IPS-20b (cell line): ENCODE measurements around the gene GMPPB.
A peak's percentile ranks its signal among the peaks of the same experiment; 100 is the strongest.

Source experiments
- H3K27ac ChIP-seq: one replicate; pipeline ENCODE4 v1.5.1; 2013; ENCODE audit warnings: low read length
- H3K27me3 ChIP-seq: 2 replicates; pipeline ENCODE4 v1.6.1; 2013; ENCODE audit warnings: mild to moderate bottlenecking, low read length, inconsistent platforms; ENCODE audit not compliant: insufficient read depth
- H3K36me3 ChIP-seq: 2 replicates; pipeline ENCODE4 v1.6.1; 2013; ENCODE audit warnings: low read depth, mild to moderate bottlenecking, inconsistent platforms, low read length, moderate library complexity; ENCODE audit not compliant: insufficient read depth
- H3K4me1 ChIP-seq: 2 replicates; pipeline ENCODE4 v1.6.1; 2013; ENCODE audit warnings: mild to moderate bottlenecking, control low read depth, inconsistent platforms, low read length, moderate library complexity; ENCODE audit not compliant: insufficient read depth
- H3K4me3 ChIP-seq: 2 replicates; pipeline ENCODE4 v1.5.1; 2013; ENCODE audit warnings: mild to moderate bottlenecking, low read length, inconsistent platforms
- H3K9ac ChIP-seq: 2 replicates; pipeline ENCODE4 v1.6.1; 2013; ENCODE audit warnings: low read depth, mild to moderate bottlenecking, inconsistent platforms, low read length, moderate library complexity
- H3K9me3 ChIP-seq: 2 replicates; pipeline ENCODE4 v1.6.1; 2013; ENCODE audit warnings: mild to moderate bottlenecking, low read depth, low read length, inconsistent platforms; ENCODE audit not compliant: insufficient read depth

GMPPB gene

GRCh38 chr3:49727154-49727923 is 3.6 kb upstream of the GMPPB start:
- Histone ChIP-seq H3K36me3 (peaks cover 56% of the 10 kb centered on the region), H3K27me3 (no peaks in the 10 kb centered on the region), H3K9me3 (no peaks in the 10 kb centered on the region), H3K27ac (no peak overlapping the region), H3K9ac (no peak overlapping the region), H3K4me3 (no peak overlapping the region), H3K4me1 (peaks cover 6% of the 10 kb centered on the region; the same call in 1 of the 2 replicates)

DNA sequence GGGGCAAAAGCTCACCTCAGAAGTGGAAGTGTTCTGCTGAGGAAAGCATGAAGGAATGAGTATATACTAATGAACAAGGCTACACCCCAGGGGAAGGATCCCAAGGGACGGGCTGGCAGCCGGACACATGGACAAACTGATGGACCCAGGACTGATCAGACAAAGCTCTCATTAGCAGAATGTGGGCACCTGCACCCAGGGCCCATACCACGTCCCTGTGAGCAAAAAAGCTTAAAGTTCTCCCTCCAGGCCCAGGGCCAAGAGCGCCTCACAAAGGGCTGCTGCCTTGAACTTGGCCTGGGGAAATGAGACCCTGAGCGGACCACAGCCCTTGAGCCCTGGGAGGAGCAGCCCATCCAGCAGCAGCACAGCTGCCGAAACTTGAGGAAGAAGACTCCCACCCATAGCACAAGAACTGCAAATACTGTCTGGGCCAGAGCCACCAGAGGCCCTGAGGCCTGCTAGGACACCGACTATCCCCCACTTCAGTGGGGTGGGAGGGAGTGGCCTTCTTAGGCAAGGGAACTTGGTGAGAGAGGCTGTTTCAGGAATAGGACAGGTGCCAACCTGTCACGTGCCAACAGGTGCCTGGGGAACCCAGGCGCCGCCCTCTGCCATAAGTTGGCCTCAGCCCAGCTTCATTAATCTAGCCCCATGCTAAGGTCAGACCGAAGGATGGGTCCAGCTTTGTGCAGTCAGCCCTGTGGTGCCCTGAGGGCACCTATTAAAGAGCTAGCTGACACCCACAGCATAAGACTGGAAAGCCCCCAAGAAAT is 2.3 kb upstream of the GMPPB start:
- Histone ChIP-seq H3K36me3 (peaks cover 56% of the 10 kb centered on the region), H3K4me1 (peaks cover 6% of the 10 kb centered on the region; the same call in 1 of the 2 replicates), H3K27ac (no peak overlapping the region)

GRCh38 chr3:49724586-49724985 is 835 bp upstream of the GMPPB start:
- Histone ChIP-seq H3K27ac (peak overlapping the region; percentile 79), H3K4me3 (peak overlapping the region; percentile 99), H3K27me3 (no peaks in the 10 kb centered on the region), H3K4me1 (peaks cover 6% of the 10 kb centered on the region; the same call in 1 of the 2 replicates), H3K36me3 (peaks cover 52% of the 10 kb centered on the region), H3K9ac (peak overlapping the region; percentile 94), H3K9me3 (no peaks in the 10 kb centered on the region)

More for the DNA sequence above, 2.3 kb upstream of the GMPPB start:
- H3K27me3 ChIP-seq: no peaks in the 10 kb centered on the region
- H3K9ac ChIP-seq: no peak overlapping the region
- no peaks in the 10 kb centered on the region for H3K9me3 ChIP-seq
- H3K4me3 ChIP-seq: no peak overlapping the region

DNA sequence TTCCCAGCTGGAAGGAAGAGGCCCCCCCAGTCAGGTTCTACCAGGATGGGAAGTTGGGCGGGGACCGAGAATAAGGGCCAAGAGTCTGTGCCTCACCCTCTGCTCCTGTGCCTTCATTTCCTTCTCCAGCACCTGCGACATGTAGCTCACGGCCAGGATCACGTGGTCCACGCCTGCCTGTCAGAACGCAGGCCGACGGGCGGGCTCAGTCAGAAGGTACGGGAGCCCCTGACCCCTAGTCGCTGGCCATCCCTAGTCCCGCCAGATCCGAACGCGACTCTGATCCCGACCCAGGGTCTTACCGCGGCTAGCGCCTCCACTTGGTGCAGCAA is 489 bp downstream of the GMPPB start:
- no peaks in the 10 kb centered on the region for H3K27me3 ChIP-seq
- no peaks in the 10 kb centered on the region for H3K9me3 ChIP-seq
- H3K4me1 ChIP-seq: peaks cover 6% of the 10 kb centered on the region; the same call in 1 of the 2 replicates
- peak overlapping the region; percentile 99 for H3K4me3 ChIP-seq
- H3K9ac ChIP-seq: peak overlapping the region; percentile 95
- peaks cover 52% of the 10 kb centered on the region for H3K36me3 ChIP-seq
- no peak overlapping the region for H3K27ac ChIP-seq

GRCh38 chr3:49722896-49723295 is 855 bp downstream of the GMPPB start:
- Histone ChIP-seq H3K4me1 (peaks cover 6% of the 10 kb centered on the region; the same call in 1 of the 2 replicates), H3K9me3 (no peaks in the 10 kb centered on the region), H3K27ac (no peak overlapping the region), H3K4me3 (peak overlapping the region; percentile 99), H3K9ac (peak overlapping the region; percentile 95; the same call in 1 of the 2 replicates), H3K36me3 (peaks cover 48% of the 10 kb centered on the region), H3K27me3 (no peaks in the 10 kb centered on the region)

DNA sequence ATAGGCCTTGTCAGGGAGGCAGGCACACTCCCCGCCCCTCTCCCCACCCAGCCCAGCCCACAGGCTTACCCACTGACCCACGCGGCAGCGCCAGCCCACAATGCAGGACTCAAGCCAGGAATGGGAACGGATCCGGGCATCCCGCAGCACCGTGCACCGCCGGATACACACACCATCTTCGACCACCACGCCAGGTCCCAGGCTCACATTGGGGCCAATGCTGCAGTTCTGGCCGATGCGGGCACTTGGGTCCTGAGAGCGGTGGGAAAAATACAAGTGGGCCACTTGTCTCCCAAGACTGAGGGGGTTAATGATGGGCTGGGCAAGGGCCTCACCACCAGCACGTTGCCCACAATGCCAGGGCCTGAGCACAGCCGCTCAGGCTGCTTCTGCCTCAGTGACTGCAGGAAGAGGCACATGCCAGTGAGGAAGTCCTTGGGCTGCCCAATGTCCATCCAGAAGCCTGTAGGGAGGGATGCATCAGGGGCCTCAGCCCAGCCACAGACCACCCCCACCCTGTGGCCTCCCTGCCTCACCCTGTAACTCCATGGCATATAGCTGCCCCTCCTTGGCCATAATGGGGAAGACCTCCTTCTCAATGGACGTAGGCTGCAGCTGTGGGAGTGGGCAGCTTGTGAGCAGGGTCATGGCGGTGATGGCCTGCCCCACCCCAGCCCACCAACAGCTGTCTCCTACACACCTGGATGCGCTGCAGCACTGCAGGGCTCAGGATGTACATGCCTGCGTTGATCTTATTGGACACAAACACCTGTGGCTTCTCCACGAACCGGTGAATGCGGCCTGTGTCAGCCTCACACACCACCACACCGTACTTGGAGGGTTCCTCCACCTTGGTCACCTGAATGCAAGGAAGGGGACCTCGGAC is 1.6 kb downstream of the GMPPB start:
- H3K36me3 ChIP-seq: peaks cover 40% of the 10 kb centered on the region
- H3K4me3 ChIP-seq: peak overlapping the region; percentile 99; the same call in 1 of the 2 replicates
- no peak overlapping the region for H3K9ac ChIP-seq
- H3K27me3 ChIP-seq: no peaks in the 10 kb centered on the region
- H3K9me3 ChIP-seq: no peaks in the 10 kb centered on the region
- H3K27ac ChIP-seq: no peak overlapping the region
- H3K4me1 ChIP-seq: peaks cover 6% of the 10 kb centered on the region; the same call in 1 of the 2 replicates

GRCh38 chr3:49721596-49721895 is 2.2 kb downstream of the GMPPB start:
- H3K4me1 ChIP-seq: peaks cover 6% of the 10 kb centered on the region; the same call in 1 of the 2 replicates
- no peaks in the 10 kb centered on the region for H3K27me3 ChIP-seq
- H3K9me3 ChIP-seq: no peaks in the 10 kb centered on the region
- H3K9ac ChIP-seq: no peak overlapping the region
- H3K4me3 ChIP-seq: no peak overlapping the region
- no peak overlapping the region for H3K27ac ChIP-seq
- H3K36me3 ChIP-seq: peaks cover 34% of the 10 kb centered on the region

DNA sequence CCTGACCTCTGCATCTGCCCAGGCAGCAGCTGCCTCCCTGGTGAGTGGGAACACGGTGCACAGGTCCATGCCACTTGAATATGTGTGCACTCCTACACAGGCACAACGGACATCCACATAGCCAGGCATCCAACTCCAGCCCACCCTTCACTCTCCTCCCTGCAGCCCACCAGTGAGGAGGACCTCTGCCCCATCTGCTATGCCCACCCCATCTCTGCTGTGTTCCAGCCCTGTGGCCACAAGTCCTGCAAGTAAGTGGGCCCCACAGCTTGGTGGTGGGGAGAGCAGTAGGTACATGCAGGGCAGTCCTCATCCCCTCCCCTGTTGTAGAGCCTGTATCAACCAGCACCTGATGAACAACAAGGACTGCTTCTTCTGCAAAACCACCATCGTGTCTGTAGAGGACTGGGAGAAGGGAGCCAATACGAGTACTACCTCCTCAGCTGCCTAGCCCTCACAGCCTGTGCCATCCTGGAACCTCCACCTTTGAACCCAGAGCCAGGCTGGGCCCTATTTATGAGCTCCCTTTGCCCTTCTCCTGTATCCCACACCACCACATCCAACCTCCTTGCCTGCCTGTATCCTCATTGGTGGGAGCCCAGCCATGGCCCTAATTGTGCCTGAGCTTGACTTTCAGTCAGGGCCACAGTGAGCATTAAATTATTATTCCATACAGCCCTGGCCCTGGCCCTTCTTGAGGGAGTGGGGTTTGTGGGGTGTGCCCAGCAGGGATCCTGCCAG is 2.7 kb downstream of the GMPPB start:
- no peak overlapping the region for H3K4me3 ChIP-seq
- H3K36me3 ChIP-seq: peaks cover 32% of the 10 kb centered on the region
- peaks cover 6% of the 10 kb centered on the region; the same call in 1 of the 2 replicates for H3K4me1 ChIP-seq
- H3K27ac ChIP-seq: no peak overlapping the region
- H3K9ac ChIP-seq: no peak overlapping the region
- H3K27me3 ChIP-seq: no peaks in the 10 kb centered on the region
- H3K9me3 ChIP-seq: no peaks in the 10 kb centered on the region

GRCh38 chr3:49719214-49719884 is 4.4 kb downstream of the GMPPB start, which contains the start of gene AMIGO3:
AMIGO3 (minus strand) TSS chr3:49719684; CDS start chr3:49719465, 219 bp downstream.
- Histone ChIP-seq H3K27me3 (no peaks in the 10 kb centered on the region), H3K36me3 (peaks cover 29% of the 10 kb centered on the region), H3K9ac (peak within 1 kb of the TSS; percentile 87), H3K4me1 (peaks cover 3% of the 10 kb centered on the region; the same call in 1 of the 2 replicates), H3K27ac (no peak within 1 kb of the TSS), H3K4me3 (peak within 1 kb of the TSS; percentile 78), H3K9me3 (no peaks in the 10 kb centered on the region)

DNA sequence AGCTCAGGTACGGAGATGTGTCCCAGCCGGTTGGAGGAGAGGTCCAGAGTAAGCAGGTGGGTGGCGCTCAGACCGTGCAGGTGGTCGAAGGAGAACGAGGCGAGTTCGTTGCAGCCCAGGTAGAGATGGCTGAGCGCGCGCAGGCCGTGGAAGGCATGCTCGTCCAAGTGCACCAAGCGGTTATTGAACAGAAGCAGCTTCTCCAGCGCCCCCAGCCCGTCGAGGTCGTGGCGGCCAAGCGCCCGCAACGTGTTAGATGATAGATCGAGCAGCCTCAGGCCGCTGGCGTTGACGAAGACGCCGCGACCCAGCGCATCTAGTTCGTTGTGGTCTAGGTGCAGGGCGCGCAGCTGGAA is 4.9 kb downstream of the GMPPB start:
- no peaks in the 10 kb centered on the region for H3K27me3 ChIP-seq
- H3K9me3 ChIP-seq: no peaks in the 10 kb centered on the region
- H3K9ac ChIP-seq: peak overlapping the region; percentile 87
- no peak overlapping the region for H3K27ac ChIP-seq
- H3K36me3 ChIP-seq: peaks cover 29% of the 10 kb centered on the region
- peaks cover 3% of the 10 kb centered on the region; the same call in 1 of the 2 replicates for H3K4me1 ChIP-seq
- peak overlapping the region; percentile 78 for H3K4me3 ChIP-seq
